NCI-H146 treated with DMSO at 0.1 percent for 48 hours (cell line): ENCODE data around the gene DNAJB6.
"Not testable (repeated sequence)": the region's sequence is repeated elsewhere in the genome, so short reads cannot be mapped to it uniquely, and the experiment has no call there.

ENCODE experiments used
- DNase-seq: peaks from one replicate; lab custom pipeline; 2025; ENCODE audit not compliant: unreplicated experiment; lab: John Stamatoyannopoulos, UW

Gene DNAJB6

GRCh38 chr7:157439761-157440160, 103.0 kb downstream of the DNAJB6 start:
- no peak for DNase-seq

GRCh38 chr7:157440346-157441022, 103.7 kb downstream of the DNAJB6 start:
- no peak for DNase-seq

GRCh38 chr7:157441023-157441399, 104.2 kb downstream of the DNAJB6 start:
- no peak for DNase-seq

GRCh38 chr7:157442456-157442855, 105.7 kb downstream of the DNAJB6 start:
- DNase-seq, result no peak

- no peak for DNase-seq
Measured at GRCh38 chr7:157442993-157443831, 106.4 kb downstream of the DNAJB6 start.

- DNase-seq, result no peak
Measured at GRCh38 chr7:157444011-157444842, 107.4 kb downstream of the DNAJB6 start.

GRCh38 chr7:157444843-157445135, 108.0 kb downstream of the DNAJB6 start:
- DNase-seq, result no peak

- no peak for DNase-seq
Measured at GRCh38 chr7:157445246-157445955, 108.6 kb downstream of the DNAJB6 start.

- DNase-seq, result no peak
Measured at GRCh38 chr7:157445956-157446295, 109.1 kb downstream of the DNAJB6 start.

GRCh38 chr7:157446322-157446721, 109.5 kb downstream of the DNAJB6 start:
- DNase-seq, result no peak

GRCh38 chr7:157454003-157454402, 117.2 kb downstream of the DNAJB6 start:
- not testable (repeated sequence) for DNase-seq

GRCh38 chr7:157457355-157458253, 120.8 kb downstream of the DNAJB6 start:
- no peak for DNase-seq

GRCh38 chr7:157458254-157458633, 121.4 kb downstream of the DNAJB6 start:
- DNase-seq, result no peak

GRCh38 chr7:157459966-157460365, 123.2 kb downstream of the DNAJB6 start:
- no peak for DNase-seq

GRCh38 chr7:157460721-157461120, 123.9 kb downstream of the DNAJB6 start:
- no peak for DNase-seq

- DNase-seq, result no peak
Measured at GRCh38 chr7:157461573-157462418, 125.0 kb downstream of the DNAJB6 start.

- no peak for DNase-seq
Measured at GRCh38 chr7:157462419-157462771, 125.6 kb downstream of the DNAJB6 start.

GRCh38 chr7:157462840-157463239, 126.0 kb downstream of the DNAJB6 start:
- DNase-seq, result no peak

GRCh38 chr7:157463245-157463644, 126.4 kb downstream of the DNAJB6 start:
- no peak for DNase-seq
